H7 (cell line): Measurements from ENCODE around the gene ATRN. TPM values are rescaled to one million over a fixed set of nuclear protein-coding genes. Genes with fewer than 3 reads are reported as not detected.

Source experiments
- DNase-seq: peaks from one replicate; pipeline ENCODE4 v3.0.0; 2012
- H3K27me3 ChIP-seq: 2 replicates; pipeline ENCODE4 v1.6.0; 2011; ENCODE audit warnings: mild to moderate bottlenecking, low read length; ENCODE audit not compliant: control insufficient read depth, insufficient read depth
- H3K36me3 ChIP-seq: replicated peaks from 2 replicates; pipeline ENCODE4 v1.5.1; 2011; ENCODE audit warnings: low read length; ENCODE audit not compliant: control insufficient read depth, insufficient read depth
- H3K4me3 ChIP-seq: 2 replicates; pipeline ENCODE4 v1.5.1; 2011; ENCODE audit warnings: low read depth, mild to moderate bottlenecking, control low read depth, low read length, moderate library complexity; ENCODE audit not compliant: insufficient read depth
- total RNA-seq: library from RNA; depleted of rRNA; stranded (reverse); fragments of >200 nt; shearing (Covaris generic); gene quantifications from 2 replicates; pipeline ENCODE4 v1.2.3, GENCODE V29; 2014

The ATRN gene
- total RNA-seq, 1 experiment from 2014 or later: 11.5 TPM

DNA sequence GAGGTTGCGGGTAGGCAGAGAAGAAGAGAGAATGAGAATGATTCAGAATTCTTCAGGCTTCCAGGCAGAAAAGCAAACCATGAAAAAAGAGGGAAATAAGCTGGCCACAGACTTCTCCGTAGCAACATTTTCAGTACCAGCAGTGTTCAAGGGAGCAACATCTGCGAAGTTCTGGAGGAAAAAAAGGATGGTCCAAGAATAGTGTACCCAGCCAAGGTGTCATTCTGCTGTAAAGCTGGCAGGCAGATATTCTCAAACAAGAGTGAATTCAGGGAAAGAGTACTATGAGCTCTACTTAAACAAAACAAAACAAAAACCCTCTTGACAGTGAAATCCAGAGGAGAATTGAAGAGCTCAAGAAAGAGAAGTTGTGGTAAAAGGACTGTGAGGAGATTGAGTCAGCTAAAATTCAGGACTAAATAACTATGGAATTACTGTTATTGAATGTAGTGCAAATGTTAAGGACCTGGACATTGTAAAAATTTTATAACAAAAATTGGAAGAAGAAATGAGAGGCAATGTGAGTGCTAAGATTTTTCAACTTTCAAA lies 86.5 kb downstream of the ATRN start:
- H3K4me3 ChIP-seq: no peak overlapping the region
- DNase-seq: no peak
- H3K27me3 ChIP-seq: no peaks in the 10 kb centered on the region

DNA sequence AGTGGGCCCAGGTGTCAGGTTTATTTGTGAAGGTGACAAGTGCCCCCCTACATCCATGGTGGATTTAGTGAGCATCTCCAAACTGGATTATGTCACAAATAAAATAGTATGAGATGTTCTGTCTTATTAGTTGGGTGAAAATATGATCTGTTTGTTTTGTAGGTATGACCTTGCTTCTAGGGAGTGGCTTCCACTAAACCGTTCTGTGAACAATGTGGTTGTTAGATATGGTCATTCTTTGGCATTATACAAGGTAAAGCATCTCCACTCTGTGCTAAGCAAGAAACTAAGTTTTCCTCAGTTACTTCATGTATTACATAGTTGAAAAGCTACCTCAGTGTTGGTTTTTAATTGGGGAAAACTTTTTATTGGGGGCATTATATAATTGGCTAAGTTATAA lies 88.4 kb downstream of the ATRN start:
- H3K36me3 ChIP-seq: no peaks in the 10 kb centered on the region

More for the DNA sequence above, 86.5 kb downstream of the ATRN start:
- H3K36me3 ChIP-seq: no peaks in the 10 kb centered on the region

DNA sequence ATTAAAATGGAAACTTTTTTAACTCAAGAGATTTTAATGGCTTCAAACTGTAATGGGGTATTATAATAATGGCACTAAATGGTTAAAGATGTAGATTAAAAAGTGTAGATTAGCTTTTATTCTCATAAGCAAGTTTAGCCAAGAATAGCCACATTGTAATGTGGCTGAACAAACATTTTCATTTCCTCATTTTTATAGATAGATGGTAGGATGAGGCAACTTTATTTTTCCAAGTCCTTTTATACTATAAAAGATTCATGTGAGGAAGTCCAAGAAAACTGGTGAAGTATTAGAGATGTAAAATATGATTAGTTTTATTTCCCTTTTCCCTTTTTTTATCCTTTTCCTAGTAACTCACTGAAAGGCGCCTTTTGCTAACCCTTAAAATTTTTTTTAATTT lies 88.8 kb downstream of the ATRN start:
- H3K36me3 ChIP-seq: no peaks in the 10 kb centered on the region
- H3K27me3 ChIP-seq: no peaks in the 10 kb centered on the region
- no peak for DNase-seq
- H3K4me3 ChIP-seq: no peak overlapping the region

More for the DNA sequence above, 88.4 kb downstream of the ATRN start:
- Histone ChIP-seq H3K4me3 (no peak overlapping the region), H3K27me3 (no peaks in the 10 kb centered on the region)
- no peak for DNase-seq

DNA sequence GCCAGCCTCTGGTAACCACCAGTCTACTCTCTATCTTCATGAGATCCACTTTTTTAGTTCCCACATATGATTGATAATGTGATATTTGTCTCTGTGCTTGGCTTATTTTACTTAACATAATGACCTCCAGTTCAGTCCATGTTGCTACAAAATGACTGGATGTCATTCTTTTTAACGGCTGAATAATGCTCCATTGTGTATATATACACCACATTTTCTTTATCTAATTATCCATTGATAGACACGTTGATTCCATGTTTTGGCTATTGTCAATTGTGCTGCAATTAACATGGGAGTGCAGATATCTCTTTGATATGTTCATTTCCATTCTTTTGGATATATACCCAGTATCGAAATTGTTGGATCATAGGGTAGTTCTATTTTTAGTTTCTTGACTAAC lies 89.3 kb downstream of the ATRN start:
- Histone ChIP-seq H3K4me3 (no peak overlapping the region), H3K27me3 (no peaks in the 10 kb centered on the region), H3K36me3 (no peaks in the 10 kb centered on the region)
- no peak for DNase-seq

DNA sequence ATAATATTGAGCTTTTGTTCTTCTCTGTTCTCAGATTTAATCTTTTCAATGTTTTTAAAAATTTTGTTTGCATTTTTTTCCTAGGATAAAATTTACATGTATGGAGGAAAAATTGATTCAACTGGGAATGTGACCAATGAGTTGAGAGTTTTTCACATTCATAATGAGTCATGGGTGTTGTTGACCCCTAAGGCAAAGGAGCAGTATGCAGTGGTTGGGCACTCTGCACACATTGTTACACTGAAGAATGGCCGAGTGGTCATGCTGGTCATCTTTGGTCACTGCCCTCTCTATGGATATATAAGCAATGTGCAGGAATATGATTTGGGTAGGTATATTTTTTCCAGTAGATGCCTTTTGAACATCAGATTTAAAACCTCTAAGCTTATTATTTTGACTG lies 89.8 kb downstream of the ATRN start:
- Histone ChIP-seq H3K4me3 (no peak overlapping the region), H3K36me3 (no peaks in the 10 kb centered on the region), H3K27me3 (no peaks in the 10 kb centered on the region)
- no peak for DNase-seq

DNA sequence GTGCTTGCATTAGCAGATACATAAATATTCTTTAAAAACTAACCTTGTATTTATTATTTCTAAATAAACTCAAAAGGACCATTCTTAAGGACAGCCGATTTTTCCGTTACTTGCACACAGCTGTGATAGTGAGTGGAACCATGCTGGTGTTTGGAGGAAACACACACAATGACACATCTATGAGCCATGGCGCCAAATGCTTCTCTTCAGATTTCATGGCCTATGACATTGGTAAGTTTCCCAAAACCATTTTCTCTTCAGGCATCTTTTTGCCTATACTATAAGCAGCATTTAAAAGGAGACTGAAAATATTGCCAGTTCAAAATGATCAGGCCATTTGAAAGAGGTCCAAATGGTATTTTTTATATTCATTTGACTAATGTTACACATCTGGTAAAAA lies 92.3 kb downstream of the ATRN start:
- no peak overlapping the region for H3K4me3 ChIP-seq
- DNase-seq: no peak
- no peaks in the 10 kb centered on the region for H3K36me3 ChIP-seq
- no peaks in the 10 kb centered on the region for H3K27me3 ChIP-seq

DNA sequence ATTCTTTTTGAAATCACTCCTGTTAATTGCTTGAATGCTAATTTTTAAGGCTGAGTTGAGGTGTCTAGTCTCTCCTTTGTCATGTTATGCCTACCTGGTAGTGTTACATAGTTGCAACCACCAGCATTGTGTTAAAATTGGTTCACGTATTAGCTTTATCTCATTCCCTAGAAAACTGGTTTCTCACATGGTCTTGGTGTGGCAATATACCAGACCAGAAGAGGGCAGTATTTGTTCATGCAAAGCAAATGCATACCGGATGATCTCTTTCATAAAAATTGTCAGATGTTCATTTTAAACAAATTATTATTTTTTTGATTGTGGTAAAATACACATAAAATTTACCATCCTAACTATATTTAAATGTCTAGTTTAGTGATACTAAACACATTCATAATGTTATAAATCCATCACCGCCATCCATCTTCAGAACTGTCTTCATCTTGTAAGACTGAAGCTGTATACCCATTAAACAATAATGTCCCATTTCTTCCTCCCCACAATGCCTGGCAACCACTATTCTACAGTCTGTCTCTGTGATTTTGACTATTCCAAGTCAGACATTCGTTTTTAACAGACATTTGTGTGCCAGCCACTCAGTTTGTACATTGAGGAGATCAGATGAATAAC lies 92.8 kb downstream of the ATRN start:
- Histone ChIP-seq H3K36me3 (no peaks in the 10 kb centered on the region), H3K27me3 (no peaks in the 10 kb centered on the region), H3K4me3 (no peak overlapping the region)
- DNase-seq: peak; percentile 33

DNA sequence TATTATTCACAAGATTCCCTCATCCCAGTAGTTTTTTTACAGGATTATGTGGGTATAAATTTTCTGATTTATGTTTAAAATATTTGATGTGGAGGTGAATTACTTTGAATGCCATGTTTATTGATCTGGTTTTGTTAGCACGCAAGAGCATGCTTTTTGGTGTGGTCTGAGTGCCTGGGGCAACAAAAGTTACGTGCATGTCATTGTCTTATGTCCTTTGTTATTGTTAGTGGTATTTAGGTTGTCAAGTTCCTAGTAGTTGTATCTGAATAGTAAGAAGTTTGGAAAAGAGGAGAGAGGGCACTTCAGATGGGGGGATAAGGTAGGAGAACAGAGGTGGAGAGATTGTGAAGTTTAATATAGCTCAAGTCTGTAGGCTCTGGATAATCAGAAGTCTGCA lies 95.0 kb downstream of the ATRN start:
- DNase-seq: no peak
- no peaks in the 10 kb centered on the region for H3K27me3 ChIP-seq
- no peaks in the 10 kb centered on the region for H3K36me3 ChIP-seq
- H3K4me3 ChIP-seq: no peak overlapping the region

DNA sequence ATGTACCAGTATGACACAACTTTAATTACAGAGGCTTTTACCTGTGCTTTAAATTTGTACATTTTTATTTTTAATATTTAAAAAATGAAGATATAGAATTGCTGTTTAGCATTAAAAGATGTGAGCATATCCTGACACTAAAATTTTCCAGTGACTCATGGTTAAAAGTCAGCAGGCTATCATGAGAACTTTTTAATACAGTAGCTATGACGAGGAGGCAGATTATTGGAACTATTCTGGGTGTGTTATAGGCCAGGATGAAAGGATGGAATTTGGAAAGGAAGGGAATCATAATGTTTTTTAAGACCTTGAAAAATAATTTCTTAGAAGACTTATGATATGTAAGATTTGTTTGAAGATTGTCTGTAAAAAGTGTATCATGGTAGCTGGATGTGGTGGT lies 101.3 kb downstream of the ATRN start:
- no peaks in the 10 kb centered on the region; the same call in 1 of the 2 replicates for H3K36me3 ChIP-seq
- H3K4me3 ChIP-seq: no peak overlapping the region
- H3K27me3 ChIP-seq: no peaks in the 10 kb centered on the region
- DNase-seq: no peak

DNA sequence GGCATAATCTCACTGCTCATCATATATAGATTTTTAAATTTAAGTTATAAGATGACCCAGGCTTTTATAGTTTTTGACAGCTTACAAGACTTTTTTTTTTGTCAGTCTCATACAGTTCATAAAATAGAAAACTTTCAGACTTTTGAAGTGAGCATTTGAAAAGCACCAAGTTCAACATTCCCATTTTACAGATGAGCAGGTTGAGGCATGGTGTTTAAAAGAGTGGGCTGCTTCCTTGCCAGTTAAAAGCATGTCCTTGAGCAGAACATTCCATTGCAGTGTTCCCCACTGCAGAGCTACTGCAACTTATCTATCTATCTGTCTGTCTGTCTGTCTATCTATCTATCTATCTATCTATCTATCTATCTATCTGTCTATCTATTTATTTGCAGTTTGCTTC lies 105.5 kb downstream of the ATRN start:
- no peaks in the 10 kb centered on the region for H3K27me3 ChIP-seq
- H3K4me3 ChIP-seq: no peak overlapping the region
- DNase-seq: no peak
- H3K36me3 ChIP-seq: no peaks in the 10 kb centered on the region; the same call in 1 of the 2 replicates

DNA sequence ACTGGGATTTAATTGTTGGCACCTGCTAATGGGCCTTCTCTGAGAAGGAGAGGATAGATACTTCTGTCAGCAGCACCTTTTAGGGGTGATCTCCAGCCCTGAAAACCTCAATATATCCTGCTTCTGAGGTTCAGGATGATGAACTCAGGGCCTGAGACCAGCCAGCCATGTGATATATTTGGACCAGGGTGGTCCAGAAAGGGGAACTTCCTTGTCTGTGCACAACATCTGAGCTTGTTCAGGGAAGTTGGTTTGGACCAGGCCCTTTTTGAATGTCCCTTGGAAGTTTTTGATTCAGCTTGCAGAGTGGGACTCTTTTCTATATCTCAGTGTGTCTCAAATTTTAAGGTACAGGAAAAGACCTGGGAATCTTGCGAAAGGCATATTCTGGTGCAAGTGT lies 106.5 kb downstream of the ATRN start:
- no peaks in the 10 kb centered on the region for H3K27me3 ChIP-seq
- no peak for DNase-seq
- H3K36me3 ChIP-seq: no peaks in the 10 kb centered on the region; the same call in 1 of the 2 replicates
- H3K4me3 ChIP-seq: no peak overlapping the region

DNA sequence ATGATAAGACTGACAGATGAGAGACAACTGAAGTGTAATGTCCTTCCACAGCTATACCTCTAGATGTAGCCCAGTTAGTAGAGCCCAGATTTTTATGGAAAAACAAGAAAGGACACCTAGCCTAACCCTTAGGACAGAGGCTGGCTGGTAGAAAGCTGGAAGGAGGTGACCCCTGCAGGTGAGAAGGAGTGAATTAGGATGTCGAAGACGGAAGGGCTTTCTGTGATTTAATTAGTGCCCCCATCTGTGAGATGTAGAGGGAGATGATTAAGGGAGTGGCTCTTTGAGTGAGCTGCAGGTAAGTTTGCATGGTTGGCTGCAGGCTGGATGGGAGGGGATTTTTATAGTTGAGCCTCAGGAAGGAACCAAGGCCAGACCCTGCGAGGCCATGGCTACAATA lies 109.6 kb downstream of the ATRN start:
- Histone ChIP-seq H3K36me3 (no peaks in the 10 kb centered on the region; the same call in 1 of the 2 replicates), H3K27me3 (no peaks in the 10 kb centered on the region), H3K4me3 (no peak overlapping the region)
- DNase-seq: peak; percentile 34

DNA sequence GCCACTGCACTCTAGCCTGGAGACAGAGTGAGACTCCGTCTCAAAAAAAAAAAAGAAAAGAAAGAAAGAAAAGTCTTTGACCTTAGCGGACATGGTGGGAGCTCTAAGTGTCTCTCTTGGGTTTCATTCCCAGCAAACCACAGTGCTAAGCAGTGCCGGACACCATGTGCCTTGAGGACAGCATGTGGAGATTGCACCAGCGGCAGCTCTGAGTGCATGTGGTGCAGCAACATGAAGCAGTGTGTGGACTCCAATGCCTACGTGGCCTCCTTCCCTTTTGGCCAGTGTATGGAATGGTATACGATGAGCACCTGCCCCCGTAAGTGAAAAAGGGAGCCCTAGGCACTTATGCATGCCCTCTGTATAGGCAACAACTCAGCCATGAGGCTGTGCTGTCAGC lies 112.9 kb downstream of the ATRN start:
- Histone ChIP-seq H3K36me3 (no peaks in the 10 kb centered on the region; the same call in 1 of the 2 replicates), H3K4me3 (no peak overlapping the region), H3K27me3 (no peaks in the 10 kb centered on the region)
- no peak for DNase-seq

DNA sequence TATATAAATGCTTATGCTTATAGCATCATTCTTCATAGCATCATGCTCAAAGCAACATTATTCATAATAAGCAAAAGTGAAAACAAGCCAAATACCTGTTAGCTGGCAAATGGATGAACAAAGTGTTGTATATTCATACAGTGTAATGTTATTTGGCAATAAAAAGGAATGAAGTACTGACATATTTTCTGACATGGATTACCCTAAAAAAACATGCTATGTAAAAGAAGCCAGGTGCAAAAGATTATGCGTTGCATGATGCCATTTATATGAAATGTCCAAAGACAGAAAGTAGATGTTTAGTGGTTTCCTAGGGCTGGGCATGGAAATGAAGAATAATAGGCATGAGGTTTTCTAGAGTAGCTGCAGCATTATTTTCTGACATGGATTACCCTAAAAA lies 115.3 kb downstream of the ATRN start:
- Histone ChIP-seq H3K27me3 (no peaks in the 10 kb centered on the region), H3K4me3 (no peak overlapping the region), H3K36me3 (no peaks in the 10 kb centered on the region; the same call in 1 of the 2 replicates)
- no peak for DNase-seq

DNA sequence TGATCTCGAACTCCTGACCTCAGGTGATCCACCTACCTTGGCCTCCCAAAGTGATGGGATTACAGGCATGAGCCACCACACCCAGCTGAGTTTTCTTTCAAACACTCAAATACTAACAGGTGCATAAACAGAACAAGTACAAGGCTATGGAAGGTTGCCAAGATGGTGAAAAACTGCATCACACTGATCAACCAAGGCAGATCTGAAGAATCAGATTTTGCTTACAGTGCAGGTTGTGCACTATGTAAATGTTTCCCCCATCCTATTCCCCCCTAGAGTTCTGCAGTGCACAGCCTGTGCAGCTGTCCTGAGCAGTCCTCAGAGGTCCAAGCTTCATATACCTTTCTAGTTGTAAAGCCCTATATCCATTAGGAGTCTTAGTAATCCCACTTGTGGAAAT lies 119.3 kb downstream of the ATRN start:
- no peaks in the 10 kb centered on the region for H3K27me3 ChIP-seq
- no peak overlapping the region for H3K4me3 ChIP-seq
- no peak for DNase-seq
- H3K36me3 ChIP-seq: peaks cover 1% of the 10 kb centered on the region

DNA sequence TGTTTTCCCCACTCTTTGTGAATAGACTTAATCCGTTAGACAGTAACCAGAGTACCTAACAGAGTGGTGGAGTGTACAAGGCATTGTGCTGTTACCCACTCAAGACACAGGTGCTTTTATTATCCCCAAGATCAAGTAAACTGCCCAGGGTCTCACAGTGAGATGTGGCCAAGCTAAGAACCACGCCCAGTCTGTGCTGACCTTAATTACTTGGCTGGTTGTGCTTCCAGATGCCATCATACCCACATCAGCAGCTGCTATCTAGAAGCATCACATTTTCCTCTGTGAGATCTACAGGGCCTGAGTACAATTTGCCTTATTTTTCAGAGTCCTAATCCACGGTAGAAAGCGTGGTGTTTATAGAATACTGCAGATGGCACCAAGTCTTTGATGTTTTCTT lies 122.1 kb downstream of the ATRN start:
- no peak overlapping the region for H3K4me3 ChIP-seq
- peaks cover 1% of the 10 kb centered on the region for H3K36me3 ChIP-seq
- H3K27me3 ChIP-seq: no peaks in the 10 kb centered on the region
- DNase-seq: no peak
